ENCODE measurements around the gene CACNA1A.

The CACNA1A gene

DNA sequence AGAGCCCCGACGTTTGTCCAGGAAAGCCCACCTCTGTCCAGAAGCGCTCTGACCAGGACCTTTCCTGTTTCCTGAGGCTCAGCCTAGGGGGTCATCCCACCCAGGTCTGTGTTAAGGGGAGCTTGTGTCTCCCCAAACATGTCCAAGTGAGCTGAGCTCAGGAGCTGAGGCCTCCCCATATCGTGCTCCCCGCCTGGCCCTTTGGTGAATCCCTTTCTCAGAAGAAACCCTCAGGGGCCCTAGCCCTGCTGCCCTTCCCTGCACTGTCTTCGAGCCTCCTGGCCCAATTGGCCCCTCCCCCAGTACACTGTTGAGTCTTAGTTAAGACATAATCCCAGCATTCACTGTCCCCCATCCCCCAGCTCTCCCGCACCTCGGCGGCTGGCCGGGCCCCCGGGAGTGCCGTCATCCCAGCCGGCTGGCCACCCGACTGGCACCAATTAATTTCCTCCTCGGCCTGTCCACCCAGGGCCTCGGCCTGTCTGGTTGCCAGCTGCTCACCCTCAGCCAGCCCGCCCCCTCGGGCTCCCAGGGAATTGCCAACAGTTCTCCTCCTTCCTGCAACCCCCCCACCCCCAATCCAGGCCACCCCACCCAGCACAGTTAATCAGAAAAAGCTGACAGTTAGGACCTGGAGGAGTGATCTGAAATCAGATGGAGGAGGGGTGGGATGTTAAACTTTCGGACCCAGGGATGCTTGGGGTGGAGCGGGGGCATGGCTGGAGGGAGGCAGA lies 342.5 kb downstream of the CACNA1A start:
- peak; percentile 82 for DNase-seq (ENCODE audit: low spot score)

GRCh38 chr19:13162724-13163608 lies 343.3 kb downstream of the CACNA1A start:
- peak; percentile 84 for DNase-seq (ENCODE audit: low spot score)

- DNase-seq (ENCODE audit: low spot score) = no peak
These were observed 345.7 kb downstream of the CACNA1A start for GRCh38 chr19:13160557-13160956.

DNA sequence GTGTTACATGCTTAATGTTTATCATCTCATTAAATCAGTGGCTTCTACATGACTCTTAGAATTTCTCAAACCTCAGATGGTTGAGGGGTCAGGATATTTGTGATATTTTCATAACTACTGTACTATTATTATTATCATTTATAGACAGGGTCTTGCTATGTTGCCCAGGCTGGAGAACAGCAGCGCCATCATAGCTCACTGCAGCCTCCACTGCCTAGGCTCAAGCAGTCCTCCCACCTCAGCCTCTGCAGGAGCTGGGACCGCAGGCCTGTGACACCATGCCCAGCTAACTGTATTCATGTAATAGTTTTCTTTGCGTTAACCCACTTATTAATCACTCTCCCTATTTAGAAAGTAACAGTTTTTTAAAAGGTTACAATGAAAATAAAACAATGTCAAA lies 346.6 kb downstream of the CACNA1A start:
- DNase-seq (ENCODE audit: low spot score) = no peak

Measured in COLO829 (cell line).